Type B pancreatic cell (in vitro differentiated cells): Measurements from ENCODE around the gene GPC6. TPM values are rescaled to one million over a fixed set of nuclear protein-coding genes. Genes with fewer than 3 reads are reported as not detected.

Experiments
- DNase-seq: peaks from one replicate; pipeline ENCODE4 v3.0.0; 2021; ENCODE audit warnings: mixed read lengths; ENCODE audit not compliant: unreplicated experiment; ENCODE audit errors: extremely low spot score
- H3K27ac Mint-ChIP-seq: 2 replicates; pipeline ENCODE4 v1.8.0; 2021; ENCODE audit warnings: mild to moderate bottlenecking, mixed read lengths
- H3K27me3 Mint-ChIP-seq: 2 replicates; pipeline ENCODE4 v1.8.0; 2021; ENCODE audit warnings: mixed read lengths
- H3K36me3 Mint-ChIP-seq: 2 replicates; pipeline ENCODE4 v1.8.0; 2021; ENCODE audit warnings: mixed read lengths
- H3K4me1 Mint-ChIP-seq: one replicate; pipeline ENCODE4 v1.8.0; 2021; ENCODE audit warnings: mixed read lengths; ENCODE audit not compliant: unreplicated experiment
- H3K4me3 Mint-ChIP-seq: 2 replicates; pipeline ENCODE4 v1.8.0; 2021; ENCODE audit warnings: mild to moderate bottlenecking, mixed read lengths
- H3K9me3 Mint-ChIP-seq: 2 replicates; pipeline ENCODE4 v1.8.0; 2021; ENCODE audit warnings: mixed read lengths
- total RNA-seq: library from RNA; stranded (reverse); gene quantifications from 2 replicates; pipeline ENCODE4 v1.2.1, GENCODE V29; 2021; ENCODE audit warnings: low replicate concordance
- TF ChIP-seq, protein P1 (sequence below): fragments of 200-600 bp; sonication (generic); conservative IDR thresholded peaks from 2 replicates; pipeline ENCODE4 v1.5.0; 2021; ENCODE audit warnings: antibody characterized with exemption, mild to moderate bottlenecking

The GPC6 gene
- total RNA-seq, 1 donor from 2014 or later, result 30.5 TPM

DNA sequence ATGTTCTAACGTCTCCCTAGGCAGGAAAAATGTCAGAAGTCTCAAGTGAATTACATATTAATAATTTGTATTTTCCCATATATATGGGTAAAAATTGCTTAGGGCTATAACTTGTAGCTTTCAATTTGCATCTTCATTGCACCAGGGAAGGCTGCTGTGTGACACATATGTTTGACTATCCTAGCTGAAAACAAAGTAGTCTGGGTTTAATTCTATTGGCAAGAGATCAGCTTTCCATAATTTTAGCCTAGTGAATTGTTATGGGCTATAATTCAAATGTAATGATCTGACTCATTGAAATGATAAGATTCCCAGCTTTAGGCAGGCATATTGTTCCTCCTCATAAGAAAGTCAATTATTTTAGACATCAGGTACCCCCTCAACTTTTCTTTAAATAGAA, 699.8 kb downstream of the GPC6 start:
- H3K4me1 Mint-ChIP-seq, result peaks cover 5% of the 10 kb centered on the region
- no peak overlapping the region for H3K27ac Mint-ChIP-seq
- no peak for DNase-seq
- H3K4me3 Mint-ChIP-seq, result no peak overlapping the region
- H3K36me3 Mint-ChIP-seq, result no peaks in the 10 kb centered on the region
- no peaks in the 10 kb centered on the region for H3K9me3 Mint-ChIP-seq
- no peaks in the 10 kb centered on the region for H3K27me3 Mint-ChIP-seq
- TF ChIP-seq, protein P1, sequence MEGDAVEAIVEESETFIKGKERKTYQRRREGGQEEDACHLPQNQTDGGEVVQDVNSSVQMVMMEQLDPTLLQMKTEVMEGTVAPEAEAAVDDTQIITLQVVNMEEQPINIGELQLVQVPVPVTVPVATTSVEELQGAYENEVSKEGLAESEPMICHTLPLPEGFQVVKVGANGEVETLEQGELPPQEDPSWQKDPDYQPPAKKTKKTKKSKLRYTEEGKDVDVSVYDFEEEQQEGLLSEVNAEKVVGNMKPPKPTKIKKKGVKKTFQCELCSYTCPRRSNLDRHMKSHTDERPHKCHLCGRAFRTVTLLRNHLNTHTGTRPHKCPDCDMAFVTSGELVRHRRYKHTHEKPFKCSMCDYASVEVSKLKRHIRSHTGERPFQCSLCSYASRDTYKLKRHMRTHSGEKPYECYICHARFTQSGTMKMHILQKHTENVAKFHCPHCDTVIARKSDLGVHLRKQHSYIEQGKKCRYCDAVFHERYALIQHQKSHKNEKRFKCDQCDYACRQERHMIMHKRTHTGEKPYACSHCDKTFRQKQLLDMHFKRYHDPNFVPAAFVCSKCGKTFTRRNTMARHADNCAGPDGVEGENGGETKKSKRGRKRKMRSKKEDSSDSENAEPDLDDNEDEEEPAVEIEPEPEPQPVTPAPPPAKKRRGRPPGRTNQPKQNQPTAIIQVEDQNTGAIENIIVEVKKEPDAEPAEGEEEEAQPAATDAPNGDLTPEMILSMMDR, result no peak

DNA sequence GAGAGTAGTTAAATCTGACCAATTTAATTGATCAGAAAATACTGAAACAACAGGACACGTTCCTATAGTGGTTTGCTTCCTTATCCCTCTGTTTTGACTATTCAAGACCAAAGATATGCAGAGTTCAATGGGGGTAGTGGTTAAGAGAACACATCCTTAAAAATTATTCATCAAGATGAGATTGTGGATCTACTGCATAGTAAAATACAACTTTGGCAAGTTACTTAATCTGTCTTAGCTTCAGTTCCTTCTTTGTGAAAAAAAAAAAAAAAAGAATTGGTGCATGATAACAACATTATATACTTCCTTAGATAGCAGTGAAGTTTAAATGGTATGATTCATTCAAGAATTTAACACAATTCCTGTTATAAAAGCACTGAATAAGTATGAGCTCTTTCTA, 700.8 kb downstream of the GPC6 start:
- Mint-ChIP-seq H3K27me3 (no peaks in the 10 kb centered on the region), H3K36me3 (no peaks in the 10 kb centered on the region), H3K4me3 (no peak overlapping the region), H3K4me1 (peaks cover 5% of the 10 kb centered on the region), H3K9me3 (no peaks in the 10 kb centered on the region), H3K27ac (no peak overlapping the region)
- TF ChIP-seq, protein P1, result no peak
- no peak for DNase-seq

DNA sequence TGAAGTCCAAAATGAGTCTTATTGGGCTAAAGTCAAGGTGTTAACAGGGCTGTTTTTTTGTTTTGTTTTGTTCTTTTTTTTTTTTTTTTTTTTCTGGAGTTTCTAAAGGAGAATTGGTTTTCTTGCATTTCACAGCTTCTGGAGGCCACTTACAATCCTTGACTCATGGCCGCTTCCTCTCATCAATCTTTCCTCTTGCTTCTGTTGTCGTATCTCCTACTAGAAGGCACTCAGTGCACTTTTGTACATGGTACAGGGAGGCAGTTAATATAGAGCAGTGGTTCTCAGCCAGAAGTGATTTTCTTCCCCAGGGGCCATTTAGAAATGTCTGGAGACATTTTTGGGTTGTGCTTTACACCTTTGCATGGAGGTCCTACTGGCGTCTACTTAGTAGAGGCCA, 706.3 kb downstream of the GPC6 start:
- H3K9me3 Mint-ChIP-seq, result no peaks in the 10 kb centered on the region
- TF ChIP-seq, protein P1, result no peak
- no peaks in the 10 kb centered on the region for H3K27me3 Mint-ChIP-seq
- no peak for DNase-seq
- no peaks in the 10 kb centered on the region for H3K36me3 Mint-ChIP-seq
- peaks cover 5% of the 10 kb centered on the region for H3K4me1 Mint-ChIP-seq
- no peak overlapping the region for H3K27ac Mint-ChIP-seq
- H3K4me3 Mint-ChIP-seq, result no peak overlapping the region

DNA sequence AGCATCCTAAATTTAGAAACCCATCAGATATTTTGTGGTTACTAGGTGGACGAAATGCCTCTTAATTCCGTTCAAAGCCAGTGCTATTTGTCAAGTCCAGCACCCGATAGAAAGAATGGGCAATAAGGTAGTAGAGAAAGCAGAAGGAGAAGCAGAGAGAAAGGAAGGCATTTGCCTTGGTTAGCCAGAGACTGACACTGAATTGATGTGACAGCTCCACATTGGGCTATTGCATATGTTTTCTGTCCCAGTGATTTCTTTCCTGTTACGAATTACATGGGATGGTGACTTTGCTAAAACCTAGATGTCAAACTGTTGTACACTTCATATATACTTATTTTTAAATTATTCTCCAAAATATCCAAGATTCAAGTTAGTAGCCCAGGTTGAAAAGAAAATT, 710.3 kb downstream of the GPC6 start:
- H3K4me3 Mint-ChIP-seq, result no peak overlapping the region
- H3K27ac Mint-ChIP-seq, result no peak overlapping the region
- TF ChIP-seq, protein P1, result no peak
- H3K4me1 Mint-ChIP-seq, result no peaks in the 10 kb centered on the region
- no peaks in the 10 kb centered on the region for H3K27me3 Mint-ChIP-seq
- H3K36me3 Mint-ChIP-seq, result no peaks in the 10 kb centered on the region
- DNase-seq, result no peak
- no peaks in the 10 kb centered on the region for H3K9me3 Mint-ChIP-seq

DNA sequence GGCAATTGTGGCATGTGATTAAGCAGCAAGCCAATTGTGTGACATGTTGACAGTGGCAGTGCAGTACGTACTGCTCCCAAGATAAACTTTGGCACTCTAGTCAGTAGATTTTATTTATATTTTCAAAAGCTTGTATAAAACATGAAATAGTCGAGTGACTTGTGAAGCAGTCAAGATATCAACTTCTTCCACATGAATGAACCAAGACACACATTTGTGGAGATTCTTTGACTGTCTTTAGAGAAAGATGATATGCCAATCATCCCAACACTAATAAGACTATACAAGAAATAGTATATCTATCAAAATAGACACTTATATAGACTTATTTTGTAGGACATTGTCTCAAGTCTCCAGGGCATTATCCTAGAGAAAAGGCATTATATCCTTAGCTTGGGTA, 714.8 kb downstream of the GPC6 start:
- DNase-seq, result no peak
- Mint-ChIP-seq H3K4me3 (no peak overlapping the region), H3K27me3 (no peaks in the 10 kb centered on the region), H3K36me3 (no peaks in the 10 kb centered on the region), H3K9me3 (no peaks in the 10 kb centered on the region), H3K27ac (no peak overlapping the region), H3K4me1 (no peaks in the 10 kb centered on the region)
- TF ChIP-seq, protein P1, result no peak

DNA sequence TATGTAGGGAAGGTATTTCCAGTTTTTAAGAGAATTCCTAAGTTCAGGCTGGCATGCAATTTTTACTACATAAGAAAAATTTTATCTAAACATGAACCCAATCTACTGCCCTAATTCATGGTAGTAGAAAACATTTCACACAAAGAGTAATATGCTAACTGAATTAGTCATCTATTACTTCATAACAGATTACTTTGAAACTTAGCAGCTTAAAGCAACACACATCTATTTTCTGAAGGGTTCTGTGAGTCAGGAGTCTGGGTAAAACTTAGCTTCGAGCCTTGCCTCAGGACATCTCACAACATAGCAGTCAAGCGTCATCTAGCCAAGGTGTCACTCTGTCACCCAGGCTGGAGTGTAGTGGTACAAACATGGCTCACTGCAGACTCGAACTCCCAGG, 715.4 kb downstream of the GPC6 start:
- no peaks in the 10 kb centered on the region for H3K36me3 Mint-ChIP-seq
- H3K27ac Mint-ChIP-seq, result no peak overlapping the region
- no peaks in the 10 kb centered on the region for H3K9me3 Mint-ChIP-seq
- H3K4me3 Mint-ChIP-seq, result no peak overlapping the region
- H3K27me3 Mint-ChIP-seq, result no peaks in the 10 kb centered on the region
- DNase-seq, result no peak
- TF ChIP-seq, protein P1, result no peak
- H3K4me1 Mint-ChIP-seq, result no peaks in the 10 kb centered on the region
